Astrocyte of the spinal cord (primary cell): ENCODE data around the gene MEIS2.
A peak's percentile ranks its signal among the peaks of the same experiment; 100 is the strongest.

Source experiments
- DNase-seq: peaks from one replicate; pipeline ENCODE4 v3.0.0; 2011; ENCODE audit warnings: low read depth, low spot score
- H3K4me3 ChIP-seq: 2 replicates; pipeline ENCODE4 v1.5.1; 2011; ENCODE audit warnings: low read depth, mild to moderate bottlenecking, low read length, moderate library complexity
- in situ Hi-C: cut with HindIII; loops from 2 replicates; pipeline ENCODE4 v1.10.0; 2017; ENCODE audit warnings: low sequenced_read_pairs
- TF ChIP-seq, protein P1 (sequence below): IDR thresholded peaks from 2 replicates; pipeline ENCODE4 v1.5.1; 2012; ENCODE audit warnings: low read depth, mild to moderate bottlenecking, low read length, inconsistent platforms

MEIS2 gene

GRCh38 chr15:37076543-37076942 is 23.8 kb downstream of the MEIS2 start:
- peak; percentile 51 for DNase-seq
- TF ChIP-seq, protein P1, sequence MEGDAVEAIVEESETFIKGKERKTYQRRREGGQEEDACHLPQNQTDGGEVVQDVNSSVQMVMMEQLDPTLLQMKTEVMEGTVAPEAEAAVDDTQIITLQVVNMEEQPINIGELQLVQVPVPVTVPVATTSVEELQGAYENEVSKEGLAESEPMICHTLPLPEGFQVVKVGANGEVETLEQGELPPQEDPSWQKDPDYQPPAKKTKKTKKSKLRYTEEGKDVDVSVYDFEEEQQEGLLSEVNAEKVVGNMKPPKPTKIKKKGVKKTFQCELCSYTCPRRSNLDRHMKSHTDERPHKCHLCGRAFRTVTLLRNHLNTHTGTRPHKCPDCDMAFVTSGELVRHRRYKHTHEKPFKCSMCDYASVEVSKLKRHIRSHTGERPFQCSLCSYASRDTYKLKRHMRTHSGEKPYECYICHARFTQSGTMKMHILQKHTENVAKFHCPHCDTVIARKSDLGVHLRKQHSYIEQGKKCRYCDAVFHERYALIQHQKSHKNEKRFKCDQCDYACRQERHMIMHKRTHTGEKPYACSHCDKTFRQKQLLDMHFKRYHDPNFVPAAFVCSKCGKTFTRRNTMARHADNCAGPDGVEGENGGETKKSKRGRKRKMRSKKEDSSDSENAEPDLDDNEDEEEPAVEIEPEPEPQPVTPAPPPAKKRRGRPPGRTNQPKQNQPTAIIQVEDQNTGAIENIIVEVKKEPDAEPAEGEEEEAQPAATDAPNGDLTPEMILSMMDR: no peak
- no peak overlapping the region for H3K4me3 ChIP-seq
- in situ Hi-C loops: no loop called here

DNA sequence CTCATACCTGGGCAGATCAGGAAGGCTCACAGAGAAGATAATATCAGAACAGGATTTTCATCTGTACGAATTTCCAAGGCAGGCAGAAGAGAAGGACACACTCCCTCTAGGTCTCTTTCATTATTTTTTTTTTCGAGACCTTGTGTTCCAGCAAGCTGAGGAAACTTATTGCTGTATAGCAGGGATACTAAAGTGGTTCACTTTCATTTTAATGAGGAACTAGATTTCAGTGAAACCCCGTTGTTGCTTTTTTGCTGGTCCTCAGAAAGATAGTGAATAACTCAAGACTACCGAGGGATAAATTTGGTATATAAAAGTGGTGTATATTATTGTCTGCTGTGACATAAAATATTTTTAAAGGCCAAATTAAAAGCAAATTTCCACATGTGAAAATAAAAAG is 24.6 kb downstream of the MEIS2 start:
- DNase-seq: no peak
- in situ Hi-C loops: no loop called here
- TF ChIP-seq, protein P1: no peak
- H3K4me3 ChIP-seq: no peak overlapping the region

GRCh38 chr15:37072181-37072580 is 28.2 kb downstream of the MEIS2 start:
- in situ Hi-C loops: no loop called here
- DNase-seq: no peak

DNA sequence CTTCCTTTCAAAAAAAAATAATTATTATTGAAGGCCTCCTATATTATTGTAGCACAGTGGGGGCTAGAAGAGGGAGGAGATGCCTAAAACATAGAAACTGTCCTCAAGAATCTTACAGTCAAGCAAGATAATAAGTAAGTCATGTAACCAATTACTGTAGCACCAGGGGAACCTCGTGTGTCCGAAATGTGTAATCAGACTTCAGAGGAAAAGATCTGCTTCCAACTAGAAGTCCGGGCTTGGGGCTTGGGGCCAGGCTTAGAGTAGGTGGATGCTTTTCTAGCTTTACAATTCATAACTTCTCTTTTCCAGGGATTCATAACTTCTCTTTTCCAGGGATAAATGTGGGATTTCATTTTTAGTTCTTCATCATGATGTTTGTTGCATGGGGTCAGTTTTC is 29.2 kb downstream of the MEIS2 start:
- H3K4me3 ChIP-seq: no peak overlapping the region
- in situ Hi-C loops: no loop called here
- DNase-seq: no peak
- TF ChIP-seq, protein P1: no peak

More at GRCh38 chr15:37072181-37072580, 28.2 kb downstream of the MEIS2 start:
- H3K4me3 ChIP-seq: no peak overlapping the region
- TF ChIP-seq, protein P1: no peak

DNA sequence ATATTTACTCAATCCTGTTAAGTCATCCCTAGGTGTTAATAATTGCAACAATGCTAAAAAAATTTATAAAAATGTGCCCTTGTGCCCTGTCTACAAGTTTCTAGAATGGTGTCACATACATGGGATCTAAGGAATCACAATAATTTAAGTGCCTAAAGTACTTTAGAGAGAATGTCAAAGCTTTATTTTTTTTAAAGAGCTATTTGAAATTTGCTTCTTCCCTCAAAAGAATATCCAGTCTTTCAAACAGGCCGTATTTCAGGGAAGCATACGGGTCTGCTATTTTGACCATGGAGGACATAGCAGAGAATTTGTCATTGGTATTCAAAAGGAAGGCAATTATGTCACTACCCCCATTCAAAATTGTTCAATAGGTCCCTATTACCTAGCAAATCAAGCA is 29.7 kb downstream of the MEIS2 start:
- no peak for DNase-seq
- TF ChIP-seq, protein P1: no peak
- H3K4me3 ChIP-seq: no peak overlapping the region
- in situ Hi-C loops: no loop called here

DNA sequence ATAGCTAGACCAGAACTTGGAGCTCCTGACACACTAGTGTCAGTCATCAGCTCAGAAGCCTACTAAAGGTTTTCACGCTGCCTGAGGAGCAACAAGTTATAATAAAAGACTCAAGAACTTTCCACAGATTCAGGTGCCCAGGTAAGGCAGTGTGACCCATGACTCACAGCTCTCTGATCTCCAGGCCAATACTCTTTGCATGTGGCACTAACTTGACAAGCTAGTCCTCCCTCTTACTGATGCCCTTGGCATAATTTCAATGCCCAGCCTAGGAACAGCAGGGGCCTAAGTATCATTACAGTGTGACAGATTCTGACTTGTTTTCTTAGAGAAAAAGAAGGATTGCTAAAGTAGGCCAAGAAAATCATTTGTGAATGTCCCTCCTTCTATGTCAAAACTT is 38.4 kb downstream of the MEIS2 start:
- in situ Hi-C loops: no loop called here
- H3K4me3 ChIP-seq: no peak overlapping the region
- DNase-seq: no peak
- TF ChIP-seq, protein P1: no peak

GRCh38 chr15:37059086-37059485 is 41.3 kb downstream of the MEIS2 start:
- in situ Hi-C loops: no loop called here
- TF ChIP-seq, protein P1: no peak
- H3K4me3 ChIP-seq: no peak overlapping the region
- DNase-seq: peak; percentile 83
